HepG2 (cell line): Measurements from ENCODE around the gene KIF19. TPM values are rescaled to one million over a fixed set of nuclear protein-coding genes. Genes with fewer than 3 reads are reported as not detected.
A peak's percentile ranks its signal among the peaks of the same experiment; 100 is the strongest.

Experiments used
- ATF2 ChIP-seq: sonication (generic); formaldehyde crosslinking; IDR thresholded peaks from 2 replicates; pipeline ENCODE4 v1.4.0; 2020; ENCODE audit warnings: missing genetic modification reagents
- ELF3 ChIP-seq: IDR thresholded peaks from 2 replicates; pipeline ENCODE4 v1.6.1; 2016; ENCODE audit warnings: missing genetic modification reagents, missing compliant biosample characterization
- ERF ChIP-seq: IDR thresholded peaks from 2 replicates; pipeline ENCODE4 v1.6.1; 2018; ENCODE audit warnings: missing biosample characterization, missing genetic modification reagents
- FOXM1 ChIP-seq: sonication (generic); formaldehyde crosslinking; IDR thresholded peaks from 2 replicates; pipeline ENCODE4 v1.5.0; 2020; ENCODE audit warnings: missing genetic modification reagents
- HDAC6 ChIP-seq: fragments of 200-600 bp; sonication (generic); IDR thresholded peaks from 2 replicates; pipeline ENCODE4 v1.7.0; 2017; ENCODE audit warnings: mild to moderate bottlenecking, antibody characterized with exemption, low read length, low read depth
- HHEX ChIP-seq: IDR thresholded peaks from 2 replicates; pipeline ENCODE4 v1.6.1; 2016; ENCODE audit warnings: control low read depth
- IKZF1 ChIP-seq: fragments of 450-650 bp; IDR thresholded peaks from 2 replicates; pipeline ENCODE4 v1.7.1; 2016
- ISL2 ChIP-seq: sonication (generic); formaldehyde crosslinking; IDR thresholded peaks from 2 replicates; pipeline ENCODE4 v1.5.0; 2020; ENCODE audit warnings: missing genetic modification reagents
- JUN ChIP-seq: sonication (generic); formaldehyde crosslinking; IDR thresholded peaks from 2 replicates; pipeline ENCODE4 v1.4.0; 2020; ENCODE audit warnings: mild to moderate bottlenecking, missing genetic modification reagents
- KDM2A ChIP-seq: sonication (generic); formaldehyde crosslinking; IDR thresholded peaks from 2 replicates; pipeline ENCODE4 v1.4.0; 2020; ENCODE audit warnings: low read depth, missing genetic modification reagents, borderline replicate concordance
- MXD4 ChIP-seq: IDR thresholded peaks from 2 replicates; pipeline ENCODE4 v1.6.1; 2016; ENCODE audit warnings: mild to moderate bottlenecking, missing biosample characterization, missing genetic modification reagents
- PAXIP1 ChIP-seq: sonication (generic); formaldehyde crosslinking; conservative IDR thresholded peaks from 2 replicates; pipeline ENCODE4 v1.4.0; 2020; ENCODE audit warnings: mild to moderate bottlenecking, missing genetic modification reagents, moderate library complexity
- SAFB2 ChIP-seq: sonication (generic); formaldehyde crosslinking; IDR thresholded peaks from 2 replicates; pipeline ENCODE4 v1.5.1; 2020; ENCODE audit warnings: missing genetic modification reagents, low read depth, mild to moderate bottlenecking, borderline replicate concordance
- SP1 ChIP-seq, 2 experiments: fragments of 450-650 bp in 1 of 2; sonication (generic) in 1 of 2; formaldehyde crosslinking in 1 of 2; IDR thresholded peaks; 2 replicates each; pipeline versions ENCODE4 v1.4.0 to v1.6.1; 2016 to 2020; ENCODE audit warnings: missing genetic modification reagents in 1 of 2
- THAP9 ChIP-seq: sonication (generic); formaldehyde crosslinking; IDR thresholded peaks from 2 replicates; pipeline ENCODE4; 2020; ENCODE audit warnings: missing genetic modification reagents, mild to moderate bottlenecking, borderline replicate concordance
- TMF1 ChIP-seq: sonication (generic); formaldehyde crosslinking; IDR thresholded peaks from 2 replicates; pipeline ENCODE4 v1.8.1; 2022; ENCODE audit warnings: low read depth, missing genetic modification reagents
- ZKSCAN5 ChIP-seq: sonication (generic); formaldehyde crosslinking; IDR thresholded peaks from 2 replicates; pipeline ENCODE4 v1.5.1; 2020; ENCODE audit warnings: mild to moderate bottlenecking, missing genetic modification reagents
- ZNF101 ChIP-seq: sonication (generic); formaldehyde crosslinking; IDR thresholded peaks from 2 replicates; pipeline ENCODE4 v1.4.0; 2020; ENCODE audit warnings: mild to moderate bottlenecking, low read depth, missing genetic modification reagents, borderline replicate concordance
- ZNF230 ChIP-seq: sonication (generic); formaldehyde crosslinking; IDR thresholded peaks from 2 replicates; pipeline ENCODE4 v1.4.0; 2020; ENCODE audit warnings: mild to moderate bottlenecking, missing genetic modification reagents
- ZNF30 ChIP-seq: sonication (generic); formaldehyde crosslinking; IDR thresholded peaks from 2 replicates; pipeline ENCODE4 v1.5.0; 2020; ENCODE audit warnings: mild to moderate bottlenecking, missing genetic modification reagents
- ZSCAN5A ChIP-seq: sonication (generic); formaldehyde crosslinking; IDR thresholded peaks from 2 replicates; pipeline ENCODE4 v1.8.0; 2022; ENCODE audit warnings: mild to moderate bottlenecking, missing genetic modification reagents, borderline replicate concordance
- polyA plus RNA-seq, 8 experiments: library from polyadenylated mRNA; depleted of rRNA in 3 of 8; stranded (reverse) in 7 of 8; unstranded in 1 of 8; fragments of >200 nt; fragmentation: Illumina TruSeq in 4 of 8; extraction: Trizol in 4 of 8; gene quantifications; 2 replicates each; pipeline versions ENCODE4 v1.2.1 to v1.2.3, GENCODE V29; 2011 to 2016; ENCODE audit warnings: low read depth in 4 of 8, missing spikeins in 1 of 8, mixed read lengths in 1 of 8; ENCODE audit not compliant: insufficient read depth in 1 of 8
- total RNA-seq, 5 experiments: library from RNA; depleted of rRNA; stranded (reverse); fragments of >200 nt; fragmentation: Illumina TruSeq; extraction: Trizol; gene quantifications; 2 replicates each; pipeline ENCODE4 v1.2.3, GENCODE V29; 2016; ENCODE audit warnings: low read depth in 1 of 5

Gene KIF19
- total and polyA plus RNA-seq, 2 of the 13 experiments (the other 11 are each of a cell fraction or from before 2014, with no cell fraction given): not detected

GRCh38 chr17:74373838-74374606 is 48.0 kb downstream of the KIF19 start (continued):
- TF ChIP-seq PAXIP1 (CRISPR knock-in tag) (peak; percentile 95), ZNF101 (no peak), THAP9 (CRISPR knock-in tag) (0 out of 2 replicates have a peak, but pooled peaks have one; percentile 14), SP1 (IDR thresholded peaks at IDR 0.05) (no peak), SP1 (CRISPR knock-in tag; IDR thresholded peaks at IDR 0.05) (peak; percentile 62), ZNF230 (CRISPR knock-in tag) (no peak), ZKSCAN5 (0 out of 2 replicates have a peak, but pooled peaks have one; percentile 25), MXD4 (CRISPR knock-in tag) (peak; percentile 64; the same call in 1 of the 2 replicates), TMF1 (CRISPR knock-in tag) (no peak), IKZF1 (no peak), HDAC6 (no peak), JUN (CRISPR knock-in tag) (peak; percentile 99), SAFB2 (CRISPR knock-in tag) (no peak), ATF2 (CRISPR knock-in tag) (peak; percentile 100), HHEX (CRISPR knock-in tag) (no peak), ERF (CRISPR knock-in tag) (peak; percentile 94), FOXM1 (CRISPR knock-in tag) (no peak), ELF3 (CRISPR knock-in tag) (peak; percentile 100), ISL2 (peak; percentile 78), ZSCAN5A (CRISPR knock-in tag) (0 out of 2 replicates have a peak, but pooled peaks have one; percentile 15), KDM2A (CRISPR knock-in tag) (peak; percentile 61; the same call in 1 of the 2 replicates), ZNF30 (no peak)
